GM21528 (cell line): ENCODE results near the gene ABCB10.
"Not testable (repeated sequence)": the region's sequence is repeated elsewhere in the genome, so short reads cannot be mapped to it uniquely, and the experiment has no call there.

ENCODE experiments used
- ATAC-seq: cut with Tn5 transposase; IDR thresholded peaks from one replicate; pipeline ENCODE4 v1.9.1; 2021; ENCODE audit warnings: mild to moderate bottlenecking, moderate library complexity; ENCODE audit not compliant: unreplicated experiment, low FRiP score

ABCB10 gene

DNA sequence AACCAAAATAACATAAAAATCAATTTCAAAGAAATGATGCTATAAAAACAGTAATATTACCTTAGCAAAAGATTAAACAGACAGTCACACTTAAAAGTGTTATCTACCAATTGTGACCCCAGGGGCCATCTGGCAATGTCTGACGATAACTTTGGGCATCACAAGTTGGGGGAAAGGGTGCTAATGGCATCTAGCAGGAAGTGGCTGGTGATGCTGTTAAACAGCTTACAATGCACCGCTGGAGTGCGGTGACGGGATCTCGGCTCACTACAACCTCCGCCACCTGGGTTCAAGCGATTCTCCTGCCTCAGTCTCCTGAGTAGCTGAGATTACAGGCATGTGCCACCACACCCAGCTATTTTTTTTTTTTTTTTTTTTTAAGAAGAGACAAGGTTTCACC is 78.0 kb downstream of the ABCB10 start:
- no peak for ATAC-seq

DNA sequence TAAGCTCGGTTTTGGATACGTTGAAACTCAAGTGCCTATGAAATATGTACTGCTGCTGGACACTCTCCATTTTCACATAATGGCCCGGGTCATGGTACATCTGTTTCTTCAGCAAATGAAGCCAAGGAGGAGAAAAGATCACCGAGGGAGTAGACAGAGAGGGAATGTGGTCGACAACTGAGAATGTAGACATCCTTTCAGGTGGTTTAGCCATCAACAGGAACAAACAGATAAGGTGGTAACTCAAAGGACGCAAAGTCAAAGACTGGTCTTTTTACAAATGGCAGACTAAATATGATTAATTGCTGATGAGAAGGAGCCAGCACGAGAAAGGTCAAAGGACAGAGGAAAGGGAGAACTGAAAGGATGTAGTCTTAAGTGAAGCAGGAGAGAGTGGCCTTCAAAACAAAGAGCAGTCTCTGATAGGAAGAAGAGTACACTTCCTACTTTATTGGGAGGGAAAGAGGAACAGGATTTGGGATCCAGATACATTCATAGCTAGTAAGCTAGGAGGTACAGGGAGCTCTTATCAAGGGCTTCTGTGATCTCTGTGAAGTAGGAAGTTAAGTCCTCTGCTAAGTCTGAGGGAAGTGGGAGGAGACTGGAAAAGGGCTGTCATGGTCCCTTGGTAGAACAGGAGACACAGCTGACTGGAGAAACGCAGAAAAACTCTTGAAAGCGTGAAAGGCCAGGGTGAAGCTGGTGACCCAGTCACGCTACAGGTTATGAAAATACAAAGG is 78.7 kb downstream of the ABCB10 start:
- ATAC-seq = peak; percentile 74

- peak; percentile 66 for ATAC-seq
Measured at GRCh38 chr1:229478852-229479251, 79.7 kb downstream of the ABCB10 start.

- not testable (repeated sequence) for ATAC-seq
Measured at GRCh38 chr1:229475859-229476258, 82.6 kb downstream of the ABCB10 start.

GRCh38 chr1:229474509-229474908 is 84.0 kb downstream of the ABCB10 start:
- no peak for ATAC-seq

- ATAC-seq = no peak
Measured at GRCh38 chr1:229471175-229471574, 87.3 kb downstream of the ABCB10 start.

- ATAC-seq = no peak
Measured at GRCh38 chr1:229470406-229471043, 88.0 kb downstream of the ABCB10 start.

GRCh38 chr1:229466887-229467286 is 91.6 kb downstream of the ABCB10 start:
- ATAC-seq = no peak
